GM19455 (cell line): ENCODE measurements around the gene DHRS4L2.

Experiments used
- ATAC-seq: cut with Tn5 transposase; IDR thresholded peaks from one replicate; pipeline ENCODE4 v1.9.1; 2021; ENCODE audit not compliant: unreplicated experiment

DHRS4L2 gene

DNA sequence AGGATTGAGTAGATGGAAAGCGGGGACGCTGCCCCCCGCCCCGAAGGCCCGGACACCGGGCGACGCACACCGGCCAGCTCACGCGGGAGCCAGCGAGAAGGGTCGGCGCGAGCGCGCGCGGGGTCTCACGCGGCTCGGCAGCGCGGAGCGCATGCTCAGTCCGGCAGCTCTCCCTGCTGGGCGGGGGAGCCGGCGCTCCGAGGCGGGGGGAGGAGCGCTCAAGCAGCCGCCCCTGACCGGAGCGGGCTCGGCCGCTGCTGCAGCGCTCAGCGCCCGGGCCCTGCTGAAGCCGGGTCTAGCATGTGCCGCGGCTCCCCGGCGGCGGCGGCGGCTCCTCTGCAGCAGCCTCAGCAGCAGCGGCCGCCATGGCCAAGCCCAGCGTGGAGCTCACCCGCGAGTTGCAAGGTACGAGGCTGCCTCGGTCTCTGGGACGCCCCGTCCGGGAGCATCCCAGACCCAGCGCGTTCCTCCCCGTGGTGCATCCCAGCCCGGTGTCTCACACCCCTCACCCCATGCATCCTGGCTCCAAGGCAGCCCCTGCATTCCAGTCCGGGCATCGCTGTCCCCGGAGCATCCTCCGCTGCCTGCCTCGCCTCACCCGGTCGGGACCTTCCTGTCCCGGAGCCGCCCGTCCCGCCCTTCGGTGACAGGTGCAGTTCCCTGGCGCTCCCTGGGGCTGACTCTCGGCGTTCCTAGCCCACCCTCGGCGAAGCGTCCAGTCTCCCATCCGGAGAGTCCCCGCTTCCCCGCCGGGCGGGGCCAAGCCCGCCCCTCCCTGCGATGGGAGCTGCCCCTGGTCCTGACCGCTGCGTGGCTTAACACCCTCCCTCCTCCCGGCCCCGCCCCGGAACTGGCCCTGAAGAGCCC, 63.3 kb downstream of the DHRS4L2 start, which contains the start of gene CARMIL3:
TSS of gene CARMIL3 (plus strand) at position 221 of the 867 bp plus-strand sequence. CDS start at position 366, 145 bp downstream.
- peak; percentile 79 for ATAC-seq

DNA sequence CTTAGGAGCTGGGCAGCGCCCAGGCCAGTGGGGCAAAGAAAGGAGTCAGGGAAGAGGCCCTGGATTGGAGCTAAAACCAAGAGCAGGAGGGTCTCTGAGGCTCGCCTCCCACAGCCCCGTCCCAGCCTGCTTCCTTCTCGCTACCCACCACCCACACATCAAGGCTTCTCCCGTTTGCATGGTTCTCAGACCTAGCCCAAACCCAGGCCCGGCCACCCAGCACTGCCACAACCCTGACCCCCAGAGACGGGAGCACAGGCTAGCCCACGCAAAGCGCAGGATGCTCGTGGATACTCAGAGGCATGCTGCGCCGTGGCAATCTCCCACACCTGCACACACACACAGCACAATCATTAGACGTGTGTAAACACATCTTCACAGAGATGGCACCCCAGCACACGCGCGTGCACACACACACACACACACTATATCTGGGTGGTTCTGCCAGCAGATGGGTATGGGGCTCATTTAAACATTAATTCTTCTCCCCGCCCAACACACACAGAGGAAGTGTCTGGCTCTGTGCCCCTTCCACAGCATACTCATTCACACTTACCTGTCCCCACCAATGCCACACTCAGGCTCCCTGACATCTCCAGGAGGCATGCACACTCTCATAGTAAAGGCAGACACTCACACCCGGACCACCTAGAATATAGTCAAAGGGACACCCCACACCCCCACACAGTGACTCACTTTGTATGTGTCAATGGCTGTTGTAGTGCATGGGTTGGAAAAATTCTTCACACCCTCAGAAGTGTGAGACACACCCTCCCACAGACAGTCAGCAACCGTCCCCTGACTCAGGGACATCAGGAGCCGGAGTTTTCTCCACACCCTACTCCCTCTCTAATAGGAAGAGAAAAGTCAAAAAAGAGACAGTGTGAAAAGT, 64.2 kb downstream of the DHRS4L2 start:
- no peak for ATAC-seq

DNA sequence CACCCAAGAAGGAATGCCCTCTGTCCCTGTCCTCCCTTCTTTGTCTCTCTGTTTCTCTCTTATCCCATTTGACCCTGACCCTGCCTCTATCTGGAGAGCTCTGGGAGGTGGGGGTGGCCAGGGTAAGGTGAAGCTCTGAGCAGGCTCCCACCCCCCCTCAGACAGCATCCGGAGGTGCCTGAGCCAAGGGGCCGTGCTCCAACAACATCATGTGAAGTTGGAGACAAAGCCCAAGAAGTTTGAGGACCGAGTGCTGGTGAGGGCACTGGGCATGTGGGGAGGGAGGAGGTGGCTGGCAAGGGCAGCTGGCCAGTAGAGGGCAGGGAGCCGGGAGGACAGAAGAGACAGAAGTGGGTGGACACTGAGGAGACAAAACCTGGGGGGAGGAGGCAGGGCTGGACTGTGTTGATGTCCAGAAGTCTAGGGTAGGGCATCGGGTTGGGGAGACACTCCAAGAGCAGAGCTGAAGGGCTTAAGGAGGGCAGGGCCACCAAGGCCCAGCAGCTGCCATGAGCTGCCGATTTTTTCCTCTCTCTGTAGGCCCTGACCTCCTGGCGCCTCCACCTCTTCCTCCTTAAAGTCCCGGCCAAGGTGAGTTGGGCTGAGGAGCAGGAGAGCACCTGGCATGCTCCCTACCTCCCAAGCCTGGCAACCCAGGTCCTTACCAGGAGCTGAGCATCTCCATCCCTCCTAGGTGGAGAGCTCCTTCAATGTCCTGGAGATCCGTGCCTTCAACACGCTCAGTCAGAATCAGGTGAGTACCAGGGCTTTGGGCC, 65.0 kb downstream of the DHRS4L2 start:
- no peak for ATAC-seq

DNA sequence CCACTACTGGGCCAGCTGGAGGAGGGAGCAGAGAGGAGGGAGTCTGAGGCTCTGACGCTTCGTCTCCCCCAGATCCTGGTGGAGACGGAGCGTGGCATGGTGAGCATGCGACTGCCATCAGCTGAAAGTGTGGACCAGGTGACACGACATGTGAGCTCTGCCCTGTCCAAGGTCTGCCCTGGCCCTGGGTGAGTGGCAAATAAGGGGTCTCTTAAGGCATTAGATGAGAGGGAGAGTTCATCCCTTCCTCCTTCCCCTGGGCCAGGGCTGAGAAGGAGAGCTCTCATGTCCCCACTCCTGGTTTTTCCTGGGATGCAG, 65.6 kb downstream of the DHRS4L2 start:
- ATAC-seq = no peak

DNA sequence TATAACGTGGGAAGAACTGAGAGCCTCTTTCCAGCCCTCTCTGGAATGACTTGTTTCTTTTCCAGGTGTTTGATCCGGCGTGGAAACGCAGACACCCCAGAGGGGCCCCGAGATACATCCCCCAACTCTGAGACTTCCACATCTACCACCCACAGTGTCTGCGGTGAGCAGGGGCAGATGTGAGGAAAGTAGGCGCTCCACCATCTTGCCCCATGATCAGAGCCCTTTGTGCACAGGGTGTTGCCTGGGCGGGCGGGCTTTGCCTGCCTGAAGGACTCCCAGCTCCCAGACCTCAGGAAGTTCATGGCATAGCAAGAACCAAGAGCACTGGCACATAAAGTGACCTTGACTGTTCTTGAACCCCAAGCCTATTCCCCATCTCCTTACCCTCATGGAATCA, 65.9 kb downstream of the DHRS4L2 start:
- no peak for ATAC-seq
